SU-DHL-6 (cell line): Measurements from ENCODE around the gene RIMBP2.

Experiments
- H2AFZ ChIP-seq: fragments of 200-600 bp; sonication (generic); 2 replicates; pipeline ENCODE4 v1.6.1; 2014; ENCODE audit warnings: low read depth, mild to moderate bottlenecking, moderate library complexity, mixed read lengths, antibody characterized with exemption, low read length; ENCODE audit not compliant: severe bottlenecking
- H3F3A ChIP-seq: fragments of 200-600 bp; shearing (Covaris generic); 2 replicates; pipeline ENCODE4 v1.6.0; 2016; ENCODE audit warnings: antibody characterized with exemption, mild to moderate bottlenecking; ENCODE audit not compliant: insufficient read depth
- H3K27ac ChIP-seq: fragments of 200-600 bp; sonication (generic); 2 replicates; pipeline ENCODE4 v1.5.1; 2016; ENCODE audit warnings: low read depth, mild to moderate bottlenecking, low read length, moderate library complexity, mixed read lengths
- H3K27me3 ChIP-seq: fragments of 200-600 bp; sonication (generic), shearing (Covaris generic); 2 replicates; pipeline ENCODE4 v1.6.0; 2014; ENCODE audit warnings: mild to moderate bottlenecking, low read length
- H3K36me3 ChIP-seq: fragments of 200-600 bp; sonication (generic); 2 replicates; pipeline ENCODE4 v1.6.1; 2014; ENCODE audit warnings: mild to moderate bottlenecking, low read length, mixed read lengths
- H3K4me2 ChIP-seq: fragments of 300-600, 200-600 bp; shearing (Covaris generic), sonication (generic); 2 replicates; pipeline ENCODE4 v1.6.0; 2014; ENCODE audit warnings: low read length, low read depth, mild to moderate bottlenecking; ENCODE audit not compliant: poor library complexity, severe bottlenecking
- H3K4me3 ChIP-seq: fragments of 200-600 bp; sonication (generic); 2 replicates; pipeline ENCODE4 v1.5.1; 2014; ENCODE audit warnings: antibody characterized with exemption, low read length, mild to moderate bottlenecking, mixed read lengths; ENCODE audit not compliant: insufficient read depth, poor library complexity, severe bottlenecking
- H3K79me2 ChIP-seq: fragments of 200-600 bp; sonication (generic); 2 replicates; pipeline ENCODE4 v1.6.1; 2014; ENCODE audit warnings: mild to moderate bottlenecking, low read length, moderate library complexity; ENCODE audit not compliant: insufficient read depth
- H3K9ac ChIP-seq: fragments of 200-600 bp; sonication (generic); 2 replicates; pipeline ENCODE4 v1.7.0; 2014; ENCODE audit warnings: mild to moderate bottlenecking, low read length
- H3K9me2 ChIP-seq: fragments of 200-600 bp; sonication (generic); replicated peaks from 2 replicates; pipeline ENCODE4 v1.6.1; 2014; ENCODE audit warnings: low read length; ENCODE audit not compliant: insufficient read depth
- H3K9me3 ChIP-seq: fragments of 200-600 bp; sonication (generic); 2 replicates; pipeline ENCODE4 v1.6.1; 2014; ENCODE audit warnings: low read length, mixed read lengths; ENCODE audit not compliant: insufficient read depth
- H4K20me1 ChIP-seq: fragments of 200-600 bp; sonication (generic); 2 replicates; pipeline ENCODE4 v1.6.1; 2014; ENCODE audit warnings: low read depth, mild to moderate bottlenecking, antibody characterized with exemption, low read length, moderate library complexity, mixed read lengths
- EZH2phosphoT487 ChIP-seq: fragments of 200-600 bp; sonication (generic), shearing (Covaris generic); conservative IDR thresholded peaks from 2 replicates; pipeline ENCODE4 v1.6.1; 2018; ENCODE audit warnings: mild to moderate bottlenecking, antibody characterized with exemption, low read length, moderate library complexity, mixed read lengths
- TF ChIP-seq, protein P1 (sequence below): fragments of 200-600 bp; sonication (generic); IDR thresholded peaks from one replicate; pipeline ENCODE4 v1.5.1; 2017; ENCODE audit warnings: antibody characterized with exemption, mild to moderate bottlenecking, low read length, moderate library complexity; ENCODE audit not compliant: insufficient read depth, poor library complexity, severe bottlenecking

Gene RIMBP2

DNA sequence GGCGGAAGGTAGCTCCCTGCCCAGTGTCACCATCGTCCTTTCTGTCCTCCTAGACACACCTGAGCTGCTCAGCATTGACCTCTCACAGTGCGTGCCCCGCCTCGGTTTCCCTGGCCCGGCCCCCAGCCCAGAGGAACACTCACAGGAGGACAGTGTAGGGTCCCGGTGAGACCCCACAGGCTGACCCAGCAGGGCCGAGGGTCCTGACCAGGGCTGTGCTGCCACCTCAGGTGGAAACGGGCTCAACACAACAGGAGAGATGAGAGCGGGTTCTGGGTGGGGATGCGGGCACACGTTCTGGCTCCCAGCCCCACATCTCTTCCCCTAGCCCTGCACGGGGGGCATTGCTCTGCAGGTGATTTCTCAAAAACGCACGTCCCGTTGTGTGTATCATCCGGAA, 280.3 kb downstream of the RIMBP2 start:
- no peaks in the 10 kb centered on the region for H3K36me3 ChIP-seq
- no peaks in the 10 kb centered on the region for H3K79me2 ChIP-seq
- H3K27ac ChIP-seq, result no peak overlapping the region
- no peaks in the 10 kb centered on the region for H3K9me2 ChIP-seq
- no peak overlapping the region for H3K4me3 ChIP-seq
- no peak overlapping the region for H3K9ac ChIP-seq
- no peaks in the 10 kb centered on the region for H4K20me1 ChIP-seq
- no peaks in the 10 kb centered on the region for H3F3A ChIP-seq
- H3K27me3 ChIP-seq, result no peaks in the 10 kb centered on the region
- no peak overlapping the region for H3K4me2 ChIP-seq
- no peak overlapping the region for H2AFZ ChIP-seq
- no peak for TF ChIP-seq EZH2phosphoT487
- TF ChIP-seq, protein P1, sequence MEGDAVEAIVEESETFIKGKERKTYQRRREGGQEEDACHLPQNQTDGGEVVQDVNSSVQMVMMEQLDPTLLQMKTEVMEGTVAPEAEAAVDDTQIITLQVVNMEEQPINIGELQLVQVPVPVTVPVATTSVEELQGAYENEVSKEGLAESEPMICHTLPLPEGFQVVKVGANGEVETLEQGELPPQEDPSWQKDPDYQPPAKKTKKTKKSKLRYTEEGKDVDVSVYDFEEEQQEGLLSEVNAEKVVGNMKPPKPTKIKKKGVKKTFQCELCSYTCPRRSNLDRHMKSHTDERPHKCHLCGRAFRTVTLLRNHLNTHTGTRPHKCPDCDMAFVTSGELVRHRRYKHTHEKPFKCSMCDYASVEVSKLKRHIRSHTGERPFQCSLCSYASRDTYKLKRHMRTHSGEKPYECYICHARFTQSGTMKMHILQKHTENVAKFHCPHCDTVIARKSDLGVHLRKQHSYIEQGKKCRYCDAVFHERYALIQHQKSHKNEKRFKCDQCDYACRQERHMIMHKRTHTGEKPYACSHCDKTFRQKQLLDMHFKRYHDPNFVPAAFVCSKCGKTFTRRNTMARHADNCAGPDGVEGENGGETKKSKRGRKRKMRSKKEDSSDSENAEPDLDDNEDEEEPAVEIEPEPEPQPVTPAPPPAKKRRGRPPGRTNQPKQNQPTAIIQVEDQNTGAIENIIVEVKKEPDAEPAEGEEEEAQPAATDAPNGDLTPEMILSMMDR, result no peak
- no peaks in the 10 kb centered on the region for H3K9me3 ChIP-seq

- TF ChIP-seq, protein P1, result no peak
- no peak for TF ChIP-seq EZH2phosphoT487
- H3K9ac ChIP-seq, result no peak overlapping the region
- H3K79me2 ChIP-seq, result no peaks in the 10 kb centered on the region
- no peak overlapping the region for H3K4me2 ChIP-seq
- H2AFZ ChIP-seq, result no peak overlapping the region
- H3K27me3 ChIP-seq, result no peaks in the 10 kb centered on the region
- H3K27ac ChIP-seq, result no peak overlapping the region
- no peak overlapping the region for H3K4me3 ChIP-seq
- H3K9me2 ChIP-seq, result no peaks in the 10 kb centered on the region
- no peaks in the 10 kb centered on the region for H3K36me3 ChIP-seq
- H3F3A ChIP-seq, result no peaks in the 10 kb centered on the region
- no peaks in the 10 kb centered on the region for H3K9me3 ChIP-seq
- H4K20me1 ChIP-seq, result no peaks in the 10 kb centered on the region
Measured at GRCh38 chr12:130435331-130435730, 280.8 kb downstream of the RIMBP2 start.

GRCh38 chr12:130434560-130434959, 281.5 kb downstream of the RIMBP2 start:
- H3K27ac ChIP-seq, result no peak overlapping the region
- TF ChIP-seq EZH2phosphoT487, result no peak
- TF ChIP-seq, protein P1, result no peak
- no peak overlapping the region for H3K4me3 ChIP-seq
- H3K9me2 ChIP-seq, result no peaks in the 10 kb centered on the region
- no peaks in the 10 kb centered on the region for H3K36me3 ChIP-seq
- no peak overlapping the region for H3K9ac ChIP-seq
- no peaks in the 10 kb centered on the region for H3K9me3 ChIP-seq
- H3K27me3 ChIP-seq, result no peaks in the 10 kb centered on the region
- H3K4me2 ChIP-seq, result no peak overlapping the region
- H4K20me1 ChIP-seq, result no peaks in the 10 kb centered on the region
- no peaks in the 10 kb centered on the region for H3K79me2 ChIP-seq
- H3F3A ChIP-seq, result no peaks in the 10 kb centered on the region
- no peak overlapping the region for H2AFZ ChIP-seq
